Erythroblast (primary cell): ENCODE measurements around the gene RARB.

Source experiments
- GATA1 ChIP-seq: IDR thresholded peaks from 2 replicates; pipeline ENCODE4 v1.6.1; 2011; ENCODE audit warnings: low read depth, mild to moderate bottlenecking, control low read depth, low read length, moderate library complexity
- POLR2A ChIP-seq: IDR thresholded peaks from 2 replicates; pipeline ENCODE4 v1.6.1; 2011; ENCODE audit warnings: mild to moderate bottlenecking, low read length

GRCh38 chr3:25479727-25480010 lies 51.6 kb downstream of the RARB start:
- TF ChIP-seq POLR2A, result no peak
- no peak for TF ChIP-seq GATA1
